Activated CD4-positive, alpha-beta T cell treated with anti-CD3 and anti-CD28 coated beads, Interleukin-2, amount 50 U/mL, for 16 hours (primary cell): ENCODE results near the gene HTR7.

Experiments used
- DNase-seq: peaks from one replicate; pipeline ENCODE4 v3.0.0-alpha.2; 2020

The HTR7 gene

DNA sequence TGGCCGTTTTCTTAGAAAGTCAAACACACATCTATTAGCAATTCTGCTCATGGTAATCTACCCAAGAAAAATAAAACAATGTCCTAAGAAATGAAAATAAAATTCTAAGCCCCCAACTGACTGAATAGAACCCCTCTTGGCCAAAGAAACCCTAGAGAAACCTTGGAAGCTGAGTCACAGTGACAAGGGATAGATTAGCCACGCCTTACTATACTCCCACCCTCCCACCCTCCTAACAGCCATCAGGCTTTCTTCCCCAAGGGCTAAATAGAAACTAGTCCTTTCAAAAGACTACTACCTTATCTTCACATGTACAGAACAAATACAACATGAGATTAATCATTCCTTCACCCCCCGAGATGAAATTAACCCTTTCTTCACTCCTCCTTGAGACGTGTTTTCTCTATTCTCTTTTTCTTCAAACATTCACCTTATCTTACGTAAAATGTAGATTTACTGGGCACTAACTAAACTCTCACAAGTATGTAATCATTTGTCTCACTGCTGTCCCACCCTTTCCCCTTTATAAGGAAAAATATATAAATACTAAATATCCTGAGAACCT, 57.5 kb downstream of the HTR7 start:
- DNase-seq, result no peak

DNA sequence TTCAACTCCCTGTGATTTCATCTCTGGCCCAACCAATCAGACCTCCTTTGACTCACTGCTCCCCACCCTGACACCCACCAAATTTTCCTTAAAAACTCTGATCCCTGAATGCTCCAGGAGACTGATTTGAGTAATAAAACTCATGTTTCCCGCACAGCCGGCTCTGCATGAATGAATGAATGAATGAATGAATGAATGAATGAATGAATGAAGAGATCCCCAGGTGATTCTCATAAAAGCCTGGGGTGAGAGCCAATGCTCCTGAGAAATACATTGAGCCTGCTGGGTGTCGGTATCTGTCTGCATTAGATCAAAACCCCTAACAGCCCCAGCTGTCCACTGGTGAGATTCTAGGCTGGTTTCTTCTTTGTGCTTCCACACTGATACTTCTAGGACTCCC, 58.7 kb downstream of the HTR7 start:
- DNase-seq, result no peak

- peak; percentile 38 for DNase-seq
Measured at GRCh38 chr10:90798482-90798881, 59.4 kb downstream of the HTR7 start.

DNA sequence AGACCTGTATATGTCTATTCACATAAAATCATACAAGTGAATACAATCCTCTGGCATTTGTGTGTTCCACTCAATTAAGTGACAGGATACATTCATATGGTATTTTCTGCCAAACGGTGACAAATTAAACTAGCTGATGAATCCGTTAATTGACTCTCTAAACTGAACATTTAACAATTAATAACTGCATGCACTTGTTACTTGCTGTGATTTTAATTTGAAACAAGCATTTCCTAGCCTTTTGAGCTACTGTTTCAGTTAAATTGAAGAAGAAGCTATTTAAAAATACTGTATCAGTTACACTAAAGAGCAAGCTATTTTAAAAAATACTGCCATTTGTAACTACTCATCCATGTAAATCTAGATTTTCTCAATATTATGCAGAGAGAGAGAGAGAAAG, 67.4 kb downstream of the HTR7 start:
- no peak for DNase-seq

DNA sequence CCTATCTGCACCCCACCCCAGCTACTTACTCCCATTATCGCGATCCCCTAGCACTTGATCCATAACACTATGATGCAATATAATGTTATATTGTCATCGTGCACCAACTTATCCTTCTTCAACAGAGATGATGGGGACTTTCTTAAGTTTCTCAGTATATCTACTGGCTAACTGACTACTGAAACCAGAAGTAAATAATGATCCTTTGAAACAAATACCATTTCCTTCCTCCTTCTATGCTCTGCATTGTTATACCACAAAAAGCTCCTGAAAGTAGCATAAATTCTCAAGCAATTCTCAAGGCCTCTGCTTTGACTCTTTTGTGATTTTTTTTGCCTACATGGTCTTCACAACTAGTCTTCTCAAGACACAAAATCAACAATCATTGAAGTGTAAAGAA, 68.9 kb downstream of the HTR7 start:
- no peak for DNase-seq

DNA sequence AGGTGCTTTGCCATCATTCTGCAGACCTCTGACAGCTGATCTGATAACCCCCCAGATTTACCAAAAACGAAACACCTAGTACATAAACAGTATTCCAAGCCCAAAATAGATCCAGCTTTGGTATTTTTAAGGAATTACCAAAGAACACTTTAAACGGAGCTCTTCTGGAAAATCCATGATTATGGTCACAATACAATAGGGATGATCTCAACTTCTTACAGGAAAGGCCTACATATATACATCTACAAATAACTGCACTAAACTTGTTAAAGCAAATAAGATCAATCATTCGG, 69.7 kb downstream of the HTR7 start:
- DNase-seq, result no peak

DNA sequence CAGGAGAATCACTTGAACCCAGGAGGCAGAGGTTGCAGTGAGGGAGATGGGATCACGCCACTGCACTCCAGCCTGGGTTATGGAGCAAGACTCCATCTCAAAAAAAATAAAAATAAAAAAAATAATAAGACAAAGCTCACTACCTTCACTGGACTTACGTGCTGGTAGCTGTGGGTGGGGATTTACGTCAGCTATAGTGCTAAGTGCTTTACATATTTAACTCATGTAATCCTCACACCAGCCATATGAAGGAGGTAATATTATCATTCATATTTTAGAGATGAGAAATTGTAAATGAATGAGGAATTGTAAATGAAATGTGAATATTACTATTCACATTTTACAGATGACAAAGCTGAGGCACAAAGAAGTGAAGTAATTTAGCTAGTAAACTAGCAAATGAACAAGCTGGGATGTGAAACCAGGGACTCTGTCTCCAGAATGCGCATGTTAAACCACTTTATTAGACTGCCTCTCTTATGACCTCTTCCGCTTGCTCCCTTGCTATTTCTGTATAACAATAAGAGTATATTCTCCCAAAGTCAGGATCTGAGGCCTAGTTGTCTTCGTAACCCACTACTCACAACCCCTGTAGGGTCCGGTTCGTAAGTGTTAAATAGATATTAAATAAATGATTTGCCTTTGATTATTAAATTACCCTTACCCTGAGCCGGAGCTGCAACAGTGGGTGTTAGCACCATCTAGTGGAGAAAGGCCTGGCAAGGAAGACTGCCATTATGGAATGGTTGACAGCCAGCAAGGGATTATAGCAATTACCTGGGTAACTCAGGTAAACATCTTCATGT, 70.2 kb downstream of the HTR7 start:
- DNase-seq, result peak; percentile 26

DNA sequence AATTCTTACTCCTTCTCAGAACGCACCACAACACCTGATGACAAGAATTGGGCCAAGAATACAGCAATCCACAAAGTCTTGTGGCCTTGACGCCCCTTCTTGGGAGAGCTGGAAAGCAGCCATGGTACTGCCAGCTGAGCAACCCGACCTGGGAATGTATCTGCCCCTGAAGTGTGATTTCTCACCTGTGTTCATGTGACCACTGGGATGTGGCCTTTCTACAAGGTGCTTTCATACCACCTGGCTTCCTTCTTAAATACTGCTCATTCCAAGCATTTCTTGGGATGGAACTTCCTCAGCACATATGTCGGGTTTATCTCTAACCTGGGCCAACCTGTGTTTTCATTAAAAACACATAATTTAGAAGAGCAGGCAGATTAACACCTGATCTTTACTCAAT, 72.1 kb downstream of the HTR7 start:
- no peak for DNase-seq

DNA sequence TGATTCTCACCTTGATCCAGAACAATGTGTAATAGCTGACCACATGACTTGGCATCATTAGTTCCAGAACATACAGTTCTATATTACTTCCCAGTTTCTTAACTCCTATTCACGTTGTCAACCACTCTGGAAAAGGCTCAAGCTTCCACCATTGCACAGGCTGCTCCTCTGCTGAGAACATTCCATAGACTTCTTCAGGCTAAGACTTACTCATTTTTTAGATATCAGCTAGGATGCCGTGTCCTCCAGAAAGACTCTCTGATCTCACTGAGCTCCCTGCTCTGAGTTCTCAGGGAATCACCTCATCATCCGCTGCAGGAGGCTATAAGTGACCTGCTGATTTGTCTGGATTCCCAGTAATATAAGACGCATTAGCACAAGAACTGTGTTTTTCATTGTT, 73.1 kb downstream of the HTR7 start:
- DNase-seq, result no peak

- no peak for DNase-seq
Measured at GRCh38 chr10:90780488-90780887, 77.4 kb downstream of the HTR7 start.

DNA sequence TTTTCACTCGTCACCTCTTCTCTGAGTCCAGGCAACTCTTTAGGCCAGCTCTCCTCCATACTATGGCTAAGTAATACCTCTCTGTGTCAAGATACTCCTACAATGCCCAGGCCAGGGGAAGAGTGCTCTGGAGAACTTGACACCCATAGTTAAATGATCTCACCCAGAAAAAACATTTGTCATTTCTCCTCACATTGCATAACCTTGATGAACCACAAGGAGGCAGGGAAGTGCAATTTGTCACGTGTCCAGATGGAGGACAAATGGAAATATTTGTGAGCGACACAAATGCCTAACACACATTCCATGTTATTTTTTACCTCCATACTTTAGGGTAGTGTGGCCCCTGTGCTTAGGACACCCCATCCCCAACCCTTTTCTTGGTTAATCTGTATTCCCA, 78.3 kb downstream of the HTR7 start:
- DNase-seq, result peak; percentile 3

GRCh38 chr10:90777621-90778020, 80.2 kb downstream of the HTR7 start:
- DNase-seq, result no peak

- no peak for DNase-seq
Measured at GRCh38 chr10:90775351-90776028, 82.3 kb downstream of the HTR7 start.

GRCh38 chr10:90769946-90770841, 87.6 kb downstream of the HTR7 start:
- DNase-seq, result no peak

GRCh38 chr10:90751107-90751997, 106.5 kb downstream of the HTR7 start:
- DNase-seq, result peak; percentile 47

DNA sequence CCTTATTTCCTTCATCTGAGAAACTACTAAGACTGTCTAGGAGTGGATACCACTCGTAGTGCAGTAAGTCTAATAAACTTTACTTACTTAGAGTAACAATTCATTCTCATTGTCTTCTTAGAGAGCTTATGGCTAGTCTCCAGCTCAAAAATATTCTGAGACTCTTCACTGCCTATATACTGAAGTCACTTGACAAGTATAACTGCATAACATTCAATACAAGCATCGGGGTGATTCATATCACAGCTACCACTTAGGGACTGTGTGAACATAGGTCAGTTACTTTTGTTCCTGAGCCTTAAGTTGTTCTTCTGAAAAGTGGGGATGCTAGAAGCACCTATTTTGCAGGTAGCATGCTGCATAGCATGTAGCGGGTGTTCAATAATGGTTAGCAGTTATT, 111.0 kb downstream of the HTR7 start:
- DNase-seq, result no peak

DNA sequence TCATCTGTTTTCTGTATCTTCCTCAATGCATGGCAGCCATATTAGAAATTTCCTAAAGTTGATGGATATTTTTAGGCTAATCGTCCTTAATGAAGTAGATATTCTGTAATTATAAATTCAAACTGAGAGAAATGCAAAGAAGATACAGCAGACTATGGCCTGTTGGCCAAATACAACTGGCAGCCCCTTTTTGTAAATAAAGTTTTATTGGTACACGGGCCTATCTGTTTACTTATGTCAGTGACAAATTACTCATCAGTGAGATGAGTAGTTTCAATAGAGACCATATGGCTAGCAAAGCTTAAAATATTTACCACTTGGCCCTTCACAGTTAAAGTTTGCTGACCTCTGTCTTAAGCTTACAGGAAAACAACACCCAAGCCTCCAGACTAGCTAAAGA, 112.3 kb downstream of the HTR7 start:
- no peak for DNase-seq

DNA sequence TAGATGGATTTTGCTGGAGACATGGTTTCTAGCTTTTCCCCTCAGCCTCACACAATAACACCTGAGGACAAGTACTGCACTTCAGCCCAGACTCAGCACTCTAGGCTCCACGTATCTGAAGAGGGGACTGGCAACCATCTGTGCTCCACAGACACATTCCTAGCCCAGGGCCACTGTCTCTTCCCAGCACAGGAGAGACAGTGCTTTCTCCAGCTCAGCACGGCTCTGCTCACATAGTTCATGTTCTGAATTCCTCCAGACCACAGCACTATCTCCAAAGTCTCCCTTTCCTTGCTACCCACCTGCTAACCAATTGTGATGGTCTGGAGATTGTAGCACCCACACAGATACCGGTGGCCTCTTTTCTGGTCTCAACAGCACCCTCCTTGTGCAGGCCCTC, 114.5 kb downstream of the HTR7 start:
- no peak for DNase-seq

- no peak for DNase-seq
Measured at GRCh38 chr10:90741926-90742565, 115.8 kb downstream of the HTR7 start.

DNA sequence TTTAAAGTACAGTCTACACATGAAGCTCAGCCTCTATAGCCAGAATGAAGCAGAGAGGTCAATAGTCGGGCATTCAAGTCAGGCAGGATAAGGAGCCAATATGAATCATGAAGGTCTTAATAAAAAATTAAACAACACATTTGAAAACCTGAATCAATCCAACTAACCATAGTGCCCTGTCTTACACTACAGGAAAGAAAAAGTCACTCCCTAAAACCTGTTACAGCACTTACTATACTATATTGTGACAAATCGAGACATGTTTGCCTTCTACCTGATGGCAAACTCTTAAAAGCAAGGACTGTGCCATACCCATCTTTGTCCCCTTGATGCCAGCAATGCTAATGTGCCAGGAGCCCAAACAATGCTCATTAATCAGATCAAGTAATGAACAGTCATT, 117.6 kb downstream of the HTR7 start:
- DNase-seq, result no peak

GRCh38 chr10:90738885-90739284, 119.0 kb downstream of the HTR7 start:
- no peak for DNase-seq

GRCh38 chr10:90734415-90734814, 123.4 kb downstream of the HTR7 start:
- no peak for DNase-seq
